Kidney epithelial cell (primary cell): ENCODE measurements around the gene STIM1. TPM values are rescaled to one million over a fixed set of nuclear protein-coding genes. Genes with fewer than 3 reads are reported as not detected.

Experiments used
- DNase-seq: peaks from one replicate; pipeline ENCODE4 v3.0.0-alpha.2; 2010; ENCODE audit warnings: low read depth
- H3K27me3 ChIP-seq: 2 replicates; pipeline ENCODE4 v1.6.0; 2011; ENCODE audit warnings: low read length; ENCODE audit not compliant: control insufficient read depth, insufficient read depth
- H3K36me3 ChIP-seq: 2 replicates; pipeline ENCODE4 v1.5.1; 2011; ENCODE audit warnings: low read length; ENCODE audit not compliant: control insufficient read depth, insufficient read depth
- H3K4me3 ChIP-seq: 2 replicates; pipeline ENCODE4 v1.5.1; 2011; ENCODE audit warnings: low read depth, mild to moderate bottlenecking, control low read depth, low read length
- total RNA-seq: library from RNA; depleted of rRNA; stranded (reverse); fragments of >200 nt; gene quantifications from 2 replicates; pipeline ENCODE4 v1.2.3, GENCODE V29; 2015
- TF ChIP-seq, protein P1 (sequence below): IDR thresholded peaks from 2 replicates; pipeline ENCODE4 v1.5.1; 2011; ENCODE audit warnings: mild to moderate bottlenecking, moderate library complexity, low read length, control low read depth, inconsistent platforms; ENCODE audit not compliant: insufficient read depth, poor library complexity, severe bottlenecking

STIM1 gene
- total RNA-seq, 1 donor from 2014 or later: 25.4 TPM

GRCh38 chr11:3959015-3959902 lies 103.8 kb downstream of the STIM1 start:
- TF ChIP-seq, protein P1, sequence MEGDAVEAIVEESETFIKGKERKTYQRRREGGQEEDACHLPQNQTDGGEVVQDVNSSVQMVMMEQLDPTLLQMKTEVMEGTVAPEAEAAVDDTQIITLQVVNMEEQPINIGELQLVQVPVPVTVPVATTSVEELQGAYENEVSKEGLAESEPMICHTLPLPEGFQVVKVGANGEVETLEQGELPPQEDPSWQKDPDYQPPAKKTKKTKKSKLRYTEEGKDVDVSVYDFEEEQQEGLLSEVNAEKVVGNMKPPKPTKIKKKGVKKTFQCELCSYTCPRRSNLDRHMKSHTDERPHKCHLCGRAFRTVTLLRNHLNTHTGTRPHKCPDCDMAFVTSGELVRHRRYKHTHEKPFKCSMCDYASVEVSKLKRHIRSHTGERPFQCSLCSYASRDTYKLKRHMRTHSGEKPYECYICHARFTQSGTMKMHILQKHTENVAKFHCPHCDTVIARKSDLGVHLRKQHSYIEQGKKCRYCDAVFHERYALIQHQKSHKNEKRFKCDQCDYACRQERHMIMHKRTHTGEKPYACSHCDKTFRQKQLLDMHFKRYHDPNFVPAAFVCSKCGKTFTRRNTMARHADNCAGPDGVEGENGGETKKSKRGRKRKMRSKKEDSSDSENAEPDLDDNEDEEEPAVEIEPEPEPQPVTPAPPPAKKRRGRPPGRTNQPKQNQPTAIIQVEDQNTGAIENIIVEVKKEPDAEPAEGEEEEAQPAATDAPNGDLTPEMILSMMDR: peak; percentile 28
- peak; percentile 64 for DNase-seq

GRCh38 chr11:3959903-3960265 lies 104.4 kb downstream of the STIM1 start:
- H3K36me3 ChIP-seq: no peaks in the 10 kb centered on the region
- no peaks in the 10 kb centered on the region for H3K27me3 ChIP-seq
- H3K4me3 ChIP-seq: no peak overlapping the region
- TF ChIP-seq, protein P1: no peak
- DNase-seq: no peak

More at GRCh38 chr11:3959015-3959902, 103.8 kb downstream of the STIM1 start:
- Histone ChIP-seq H3K27me3 (no peaks in the 10 kb centered on the region), H3K36me3 (no peaks in the 10 kb centered on the region), H3K4me3 (no peak overlapping the region)

DNA sequence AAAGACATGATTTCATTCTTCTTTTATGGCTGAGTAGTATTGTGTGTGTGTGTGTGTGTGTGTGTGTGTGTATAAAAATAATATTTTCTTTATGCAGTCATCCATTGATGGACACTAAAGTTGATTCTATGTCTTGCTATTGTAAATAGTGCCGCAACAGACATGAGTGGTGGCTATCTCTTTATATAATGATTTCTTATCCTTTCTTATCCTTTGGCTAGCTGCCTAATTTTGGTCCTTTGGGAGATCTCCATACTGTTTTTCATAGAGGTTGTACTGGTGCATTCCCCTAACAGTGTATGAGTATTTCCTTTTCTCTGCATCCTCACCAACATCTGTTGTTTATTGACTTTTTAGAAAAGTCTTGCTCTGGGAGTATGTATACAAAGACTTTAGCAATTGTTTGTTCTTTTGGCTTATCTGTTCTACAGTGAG lies 107.0 kb downstream of the STIM1 start:
- Histone ChIP-seq H3K4me3 (no peak overlapping the region), H3K27me3 (no peaks in the 10 kb centered on the region), H3K36me3 (no peaks in the 10 kb centered on the region)
- DNase-seq: no peak
- TF ChIP-seq, protein P1: no peak

GRCh38 chr11:3964056-3964455 lies 108.6 kb downstream of the STIM1 start:
- TF ChIP-seq, protein P1: no peak

DNA sequence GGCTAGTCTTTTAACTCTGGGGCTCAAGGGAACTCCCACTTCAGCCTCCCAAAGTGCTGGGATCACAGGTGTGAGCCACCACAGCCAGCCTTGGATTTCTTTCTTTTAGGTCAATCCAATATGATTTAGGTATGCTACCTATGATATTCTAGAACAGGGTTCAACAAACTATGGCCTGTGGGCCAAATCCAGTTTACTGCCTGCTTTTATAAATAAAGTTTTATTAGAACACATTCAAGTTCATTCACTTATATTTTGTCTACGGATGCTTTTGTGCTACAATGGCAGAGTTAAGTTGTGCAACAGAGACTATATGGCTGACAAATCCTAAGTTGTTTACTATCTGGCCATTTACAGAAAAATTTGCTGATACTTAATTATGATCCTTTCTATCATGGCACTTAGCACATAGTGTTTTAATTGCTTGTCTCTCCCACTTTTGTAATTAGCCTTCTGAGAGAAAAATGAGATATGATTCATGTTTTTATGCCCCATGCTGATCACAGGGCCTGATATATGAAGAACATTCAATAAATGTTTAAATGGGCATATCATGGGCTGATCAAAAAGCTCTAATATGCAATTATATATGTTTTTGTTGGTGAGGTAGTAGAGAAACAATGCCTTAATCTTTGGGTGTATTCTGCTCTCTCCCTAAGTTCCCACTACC lies 109.6 kb downstream of the STIM1 start:
- DNase-seq: no peak
- TF ChIP-seq, protein P1: no peak
- Histone ChIP-seq H3K36me3 (no peaks in the 10 kb centered on the region), H3K27me3 (no peaks in the 10 kb centered on the region), H3K4me3 (no peak overlapping the region)

More at GRCh38 chr11:3964056-3964455, 108.6 kb downstream of the STIM1 start:
- Histone ChIP-seq H3K4me3 (no peak overlapping the region), H3K27me3 (no peaks in the 10 kb centered on the region), H3K36me3 (no peaks in the 10 kb centered on the region)
- DNase-seq: no peak
